GDM1 (cell line): Measurements from ENCODE around the gene RPL22.

Experiments used
- DNase-seq: peaks from one replicate; lab custom pipeline; 2025; lab: John Stamatoyannopoulos, UW

RPL22 gene

GRCh38 chr1:6172549-6172948 is 26.8 kb downstream of the RPL22 start:
- DNase-seq: no peak

GRCh38 chr1:6171548-6172124 is 27.8 kb downstream of the RPL22 start:
- DNase-seq: no peak

GRCh38 chr1:6170742-6171201 is 28.6 kb downstream of the RPL22 start:
- no peak for DNase-seq

GRCh38 chr1:6170116-6170741 is 29.2 kb downstream of the RPL22 start:
- no peak for DNase-seq

GRCh38 chr1:6168947-6169586 is 30.3 kb downstream of the RPL22 start:
- DNase-seq: no peak

GRCh38 chr1:6167391-6168303 is 31.7 kb downstream of the RPL22 start:
- DNase-seq: no peak

- no peak for DNase-seq
Measured at GRCh38 chr1:6166655-6167390, 32.6 kb downstream of the RPL22 start.

GRCh38 chr1:6166221-6166620 is 33.2 kb downstream of the RPL22 start:
- no peak for DNase-seq

DNA sequence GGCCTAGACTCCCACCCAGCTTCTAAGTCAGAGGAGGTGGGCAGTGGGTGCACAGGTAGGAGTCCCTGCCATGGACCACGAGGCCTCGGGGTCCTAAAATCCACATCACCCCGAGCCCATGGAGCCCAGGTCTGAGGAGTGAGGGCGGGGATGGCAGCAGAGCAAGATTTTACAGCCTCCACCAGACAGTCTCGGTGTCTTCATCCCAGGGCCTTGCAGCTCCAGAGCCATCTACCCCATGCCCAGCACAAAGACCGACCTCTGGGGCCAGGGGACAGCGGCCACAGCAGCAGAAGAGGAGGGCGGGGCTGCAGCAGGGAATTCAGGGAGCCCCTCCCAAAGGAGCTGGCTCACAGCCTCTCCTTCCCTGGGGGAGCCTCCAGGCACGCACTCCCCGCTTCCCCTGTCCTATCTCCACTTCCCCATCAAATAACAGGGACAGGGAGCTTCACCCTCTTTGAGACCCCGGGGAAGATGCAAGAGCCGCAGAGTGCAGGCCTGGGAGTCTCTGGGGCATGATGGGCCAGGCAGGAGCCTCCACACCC is 33.9 kb downstream of the RPL22 start:
- DNase-seq: no peak

GRCh38 chr1:6165027-6165426 is 34.4 kb downstream of the RPL22 start:
- DNase-seq: no peak

DNA sequence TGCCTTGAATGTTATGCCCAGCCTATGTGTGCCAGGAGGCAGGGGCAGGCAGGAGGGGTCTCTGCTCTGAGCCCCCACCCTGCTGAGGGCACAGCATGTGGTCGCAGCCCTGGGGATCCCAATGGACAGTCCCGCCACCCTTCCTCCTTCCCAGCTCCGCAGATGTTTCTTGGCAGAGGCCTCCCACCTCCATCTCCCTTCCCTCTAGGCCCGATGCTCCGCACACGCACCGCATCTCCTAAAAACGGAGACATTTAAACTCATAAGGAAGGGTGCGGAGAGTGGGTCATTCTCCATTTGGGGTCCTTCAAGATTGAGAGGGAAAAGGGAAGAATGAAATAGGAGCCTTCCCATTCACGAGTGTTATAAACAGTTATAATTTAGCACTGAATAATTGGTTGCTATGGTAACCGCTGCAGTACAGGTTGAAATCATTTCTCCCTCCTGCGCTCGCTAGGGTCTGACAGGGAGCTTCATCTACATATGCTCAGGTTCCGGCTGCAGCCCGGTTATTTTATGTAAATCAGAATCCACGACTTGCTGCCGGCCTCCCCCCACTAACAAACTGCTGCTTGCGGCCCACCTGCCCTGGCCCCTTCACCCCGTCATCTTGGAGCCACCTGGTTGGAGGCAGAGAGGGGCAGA is 35.3 kb downstream of the RPL22 start:
- DNase-seq: no peak

GRCh38 chr1:6163191-6163972 is 36.0 kb downstream of the RPL22 start:
- DNase-seq: no peak

DNA sequence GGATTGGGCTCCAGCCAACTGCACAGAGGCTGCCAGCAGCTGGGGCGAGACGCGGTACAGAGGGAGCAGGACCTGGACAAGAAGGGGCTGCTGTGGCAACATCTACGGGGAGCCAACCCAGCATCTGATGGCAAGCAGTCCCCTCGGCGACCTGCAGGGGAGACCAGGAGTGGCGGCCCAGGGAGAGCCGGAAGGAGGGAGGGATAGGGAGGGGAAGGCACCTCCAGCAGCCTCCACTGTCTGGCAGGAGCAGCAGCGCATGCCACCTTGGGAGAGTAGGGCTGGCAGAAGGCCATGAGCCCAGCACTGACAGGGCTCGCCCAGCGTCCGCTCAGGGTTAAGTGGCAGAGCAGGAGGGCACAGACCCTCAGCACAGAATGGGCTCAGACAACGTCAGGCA is 36.6 kb downstream of the RPL22 start:
- no peak for DNase-seq

DNA sequence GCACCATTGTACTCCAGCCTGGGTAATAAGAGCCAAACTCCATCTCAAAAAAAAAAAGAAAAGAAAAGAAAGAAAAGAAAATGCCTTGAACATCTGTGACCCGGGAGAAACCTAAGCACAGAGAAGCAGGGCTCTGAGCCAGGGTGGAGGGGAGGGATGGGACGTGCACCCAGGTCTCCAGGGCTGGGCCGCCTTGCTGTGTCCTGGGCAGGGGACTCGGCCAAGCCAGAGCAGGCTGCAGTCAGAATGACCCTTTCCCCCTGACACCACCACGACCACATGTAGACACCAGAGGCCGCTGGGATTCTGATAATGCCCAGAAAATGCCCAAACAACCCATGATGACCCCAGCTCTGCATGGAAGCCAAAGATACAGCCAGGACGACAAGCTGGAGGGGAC is 37.1 kb downstream of the RPL22 start:
- no peak for DNase-seq

GRCh38 chr1:6158181-6158580 is 41.2 kb downstream of the RPL22 start:
- DNase-seq: no peak

GRCh38 chr1:6157528-6158174 is 41.7 kb downstream of the RPL22 start:
- DNase-seq: no peak

GRCh38 chr1:6157132-6157527 is 42.3 kb downstream of the RPL22 start:
- no peak for DNase-seq

DNA sequence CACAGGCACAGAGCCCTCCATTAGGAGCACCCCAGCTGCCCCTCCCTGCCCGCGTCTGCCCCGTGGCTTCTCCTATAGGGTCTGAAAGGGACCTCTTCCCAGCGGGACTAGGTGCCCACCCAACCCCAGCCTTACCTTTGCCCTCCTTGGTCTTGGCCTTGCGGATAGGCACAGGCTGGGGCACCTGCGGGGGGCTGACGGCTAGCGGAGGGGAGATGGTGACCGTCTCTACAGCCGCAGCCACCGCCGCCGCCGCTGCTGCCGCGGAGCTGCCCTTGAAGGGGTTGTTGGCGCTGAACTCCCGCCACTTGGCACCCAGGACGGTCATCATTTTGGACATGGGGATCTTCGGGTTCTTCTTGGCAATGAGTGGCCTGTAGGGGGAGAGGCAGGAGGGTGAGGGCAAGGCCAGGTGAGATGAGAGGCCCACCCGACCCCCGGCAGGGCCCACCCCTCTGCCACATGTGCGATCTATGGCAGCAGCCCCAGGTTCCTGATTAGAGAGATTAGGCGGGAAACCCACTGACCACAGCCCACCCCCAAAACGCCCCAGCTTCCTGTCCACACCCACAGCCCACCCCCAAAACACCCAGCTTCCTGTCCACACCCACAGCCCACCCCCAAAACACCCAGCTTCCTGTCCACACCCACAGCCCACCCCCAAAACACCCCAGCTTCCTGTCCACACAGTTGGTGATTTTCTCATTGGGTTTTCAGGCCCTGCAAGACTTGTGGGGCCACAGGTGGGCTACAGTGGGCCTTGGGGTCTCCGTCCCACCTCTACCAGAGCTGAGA is 44.7 kb downstream of the RPL22 start:
- no peak for DNase-seq

- DNase-seq: no peak
Measured at GRCh38 chr1:6152882-6153281, 46.5 kb downstream of the RPL22 start.
